Measurements from ENCODE around the gene SLTM.

DNA sequence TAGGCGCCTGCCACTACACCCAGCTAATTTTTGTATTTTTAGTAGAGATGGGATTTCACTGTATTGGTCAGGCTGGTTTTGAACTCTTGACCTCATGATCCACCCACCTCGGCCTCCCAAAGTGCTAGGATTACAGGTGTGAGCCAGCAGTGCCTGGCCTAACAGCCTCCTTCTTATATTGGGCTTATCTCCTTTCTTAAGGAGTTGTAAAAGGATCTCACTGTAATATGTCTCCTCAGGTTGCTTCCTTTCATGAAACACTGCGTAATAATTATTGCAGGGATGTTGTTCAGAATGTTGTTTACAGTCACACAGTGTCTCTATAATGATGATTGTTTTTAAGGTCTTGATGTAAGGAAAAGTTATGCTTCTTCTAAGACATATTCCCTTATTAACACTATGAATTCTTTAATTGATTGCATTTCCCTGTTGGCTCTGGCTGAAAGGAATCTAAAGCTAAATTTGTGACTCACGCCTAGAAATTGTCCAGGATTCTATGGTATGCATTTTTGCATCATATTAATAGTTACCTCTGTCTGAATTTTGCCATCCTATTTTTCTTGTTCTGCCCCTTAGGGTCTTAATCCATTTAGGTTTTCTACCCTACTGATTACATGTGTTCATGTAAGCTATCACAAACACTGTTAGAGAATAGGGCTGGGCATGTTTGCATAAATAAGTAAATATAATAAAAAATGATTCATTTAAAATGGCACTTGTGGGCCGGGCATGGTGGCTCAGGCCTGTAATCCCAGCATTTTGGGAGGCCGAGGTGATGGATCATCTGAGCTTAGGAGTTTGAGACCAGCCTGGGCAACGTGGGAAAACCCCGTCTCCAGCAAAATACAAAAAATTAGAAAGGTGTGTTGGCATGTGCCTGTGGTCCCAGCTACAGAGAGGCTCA lies 29.4 kb upstream of the SLTM start:
- no peak for TF ChIP-seq POLR2A (IDR thresholded peaks at IDR 0.05)
- TF ChIP-seq, protein P1, sequence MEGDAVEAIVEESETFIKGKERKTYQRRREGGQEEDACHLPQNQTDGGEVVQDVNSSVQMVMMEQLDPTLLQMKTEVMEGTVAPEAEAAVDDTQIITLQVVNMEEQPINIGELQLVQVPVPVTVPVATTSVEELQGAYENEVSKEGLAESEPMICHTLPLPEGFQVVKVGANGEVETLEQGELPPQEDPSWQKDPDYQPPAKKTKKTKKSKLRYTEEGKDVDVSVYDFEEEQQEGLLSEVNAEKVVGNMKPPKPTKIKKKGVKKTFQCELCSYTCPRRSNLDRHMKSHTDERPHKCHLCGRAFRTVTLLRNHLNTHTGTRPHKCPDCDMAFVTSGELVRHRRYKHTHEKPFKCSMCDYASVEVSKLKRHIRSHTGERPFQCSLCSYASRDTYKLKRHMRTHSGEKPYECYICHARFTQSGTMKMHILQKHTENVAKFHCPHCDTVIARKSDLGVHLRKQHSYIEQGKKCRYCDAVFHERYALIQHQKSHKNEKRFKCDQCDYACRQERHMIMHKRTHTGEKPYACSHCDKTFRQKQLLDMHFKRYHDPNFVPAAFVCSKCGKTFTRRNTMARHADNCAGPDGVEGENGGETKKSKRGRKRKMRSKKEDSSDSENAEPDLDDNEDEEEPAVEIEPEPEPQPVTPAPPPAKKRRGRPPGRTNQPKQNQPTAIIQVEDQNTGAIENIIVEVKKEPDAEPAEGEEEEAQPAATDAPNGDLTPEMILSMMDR (IDR thresholded peaks at IDR 0.05): no peak
